ENCODE measurements around the gene SLC35F1.

GRCh38 chr6:118029967-118030366, 122.9 kb downstream of the SLC35F1 start:
- TF ChIP-seq CTCF (IDR thresholded peaks at IDR 0.05) (no peak), POLR2AphosphoS5 (IDR thresholded peaks at IDR 0.05) (no peak), POLR2A (IDR thresholded peaks at IDR 0.05) (no peak), EP300 (IDR thresholded peaks at IDR 0.05) (no peak)
